ENCODE results near the gene TEPSIN. TPM values are rescaled to one million over a fixed set of nuclear protein-coding genes. Genes with fewer than 3 reads are reported as not detected.

Gene TEPSIN
- total and polyA plus RNA-seq, 2 of the 8 experiments (the other 6 are each of a cell fraction or from before 2014, with no cell fraction given), result 22.9 to 28.0 TPM

DNA sequence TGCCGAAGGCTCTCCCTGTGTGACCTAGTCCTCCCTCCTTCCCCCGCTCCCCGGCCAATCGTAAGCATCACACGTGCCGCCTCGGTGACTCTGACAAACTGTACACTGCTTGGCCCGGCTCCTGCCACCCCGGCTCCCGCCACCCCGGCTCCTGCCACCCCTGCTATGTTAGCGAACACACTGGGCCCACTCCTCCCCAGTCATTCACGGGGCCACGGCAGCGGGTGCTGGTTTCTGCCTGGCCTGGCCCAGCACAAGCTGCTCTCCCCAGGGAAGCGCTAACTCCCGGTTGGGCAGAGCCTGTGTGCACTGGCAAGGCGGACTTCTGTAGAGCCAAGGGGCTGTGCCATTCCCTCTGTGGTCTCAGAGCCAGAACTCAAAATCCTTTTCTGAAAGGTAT is 22.2 kb upstream of the TEPSIN start:
- ChIA-PET POLR2A (ENCODE audit: partially characterized antibody) (interaction anchor here (0.7 to 1.4 kb wide), 3 partner anchors 9 to 252 kb away, joined by 3 to 4 read pairs (median 3); no protein-coding TSS in a partner anchor), CTCF (ENCODE audit: partially characterized antibody) (interaction anchor here (0.9 to 2.2 kb wide), 6 partner anchors 18 to 277 kb away, joined by 3 to 8 read pairs (median 3); no protein-coding TSS in a partner anchor)
- WGBS, 2 experiments (ENCODE audit: extremely low coverage in 1 of 2, insufficient coverage in 1 of 2, insufficient read length in 1 of 2, insufficient replicate concordance in 2 of 2, low coverage in 1 of 2, low lambda C conversion rate in 2 of 2, missing lambda C conversion rate in 1 of 2), result 96% methylated on average over 18 of the region's 18 CpGs; no CpG with 5 or more reads in 1 of the 2 experiments

More for the DNA sequence above, 22.2 kb upstream of the TEPSIN start:
- no peak overlapping the region for H2BK20ac ChIP-seq (ENCODE audit: low read length)
- no peak overlapping the region for H3K56ac ChIP-seq (replicated peaks; ENCODE audit: insufficient read length, low read depth, low read length)
- H3K4me1 ChIP-seq (replicated peaks in 1 of 4; ENCODE audit: control insufficient read depth in 3 of 4, insufficient read depth in 4 of 4, low read length in 3 of 4), result no peaks in the 10 kb centered on the region
- H3K79me2 ChIP-seq (ENCODE audit: control insufficient read depth in 1 of 2, insufficient read depth in 2 of 2, low read length in 2 of 2), result no peaks in the 10 kb centered on the region
- no peak overlapping the region for H2BK5ac ChIP-seq (ENCODE audit: low read depth, low read length)
- no peaks in the 10 kb centered on the region for H3K27me3 ChIP-seq (replicated peaks in 1 of 4; ENCODE audit: control insufficient read depth in 3 of 4, extremely low read depth in 1 of 4, insufficient read depth in 3 of 4, low read length in 3 of 4)
- H2AFZ ChIP-seq (ENCODE audit: low read length), result no peak overlapping the region
- no peak overlapping the region for H2BK120ac ChIP-seq (replicated peaks; ENCODE audit: low read depth, low read length)
- no peak overlapping the region for H3K4me2 ChIP-seq (ENCODE audit: insufficient read depth in 1 of 2, low read depth in 2 of 2, low read length in 2 of 2)
- H4K20me1 ChIP-seq (replicated peaks in 1 of 2; ENCODE audit: control insufficient read depth in 1 of 2, insufficient read depth in 2 of 2, low read length in 2 of 2), result peaks cover 0 to 12% of the 10 kb centered on the region in 2 experiments
- no peak overlapping the region for H4K91ac ChIP-seq (replicated peaks; ENCODE audit: insufficient read length, low read length)
- no peak overlapping the region for H3K14ac ChIP-seq (ENCODE audit: insufficient read length)
- H3K4ac ChIP-seq (replicated peaks; ENCODE audit: insufficient read length, low read depth, low read length), result no peak overlapping the region
- no peak overlapping the region for H3K4me3 ChIP-seq (ENCODE audit: extremely low read depth in 1 of 4, insufficient read depth in 2 of 4, low read depth in 3 of 4, low read length in 4 of 4)
- H3K9me3 ChIP-seq (ENCODE audit: insufficient read depth in 2 of 2, low read depth in 1 of 2, low read length in 1 of 2), result no peaks in the 10 kb centered on the region
- no peak overlapping the region for H2AK5ac ChIP-seq (ENCODE audit: low read depth, low read length)
- no peaks in the 10 kb centered on the region for H3K23me2 ChIP-seq (ENCODE audit: low read depth, low read length)
- H3K36me3 ChIP-seq (ENCODE audit: control insufficient read depth in 2 of 4, insufficient read depth in 4 of 4, low read length in 3 of 4), result peaks cover 0 to 7% (median 4%) of the 10 kb centered on the region in 4 experiments; a peak in 3 of 8 replicates
- no peak overlapping the region for H3K9ac ChIP-seq (replicated peaks in 1 of 4; ENCODE audit: extremely low read depth in 1 of 4, low read depth in 3 of 4, low read length in 3 of 4)
- no peak overlapping the region for H3K18ac ChIP-seq (ENCODE audit: extremely low read depth, low read length)
- FAIRE-seq (no peak), DNase-seq (ENCODE audit: low read depth in 1 of 2, low spot score in 2 of 2) (no peak)
- no peak overlapping the region for H2BK15ac ChIP-seq (ENCODE audit: low read length)
- no peak overlapping the region for H2BK12ac ChIP-seq (ENCODE audit: low read depth, low read length)
- H4K5ac ChIP-seq (ENCODE audit: insufficient read length, low read depth, low read length), result no peak overlapping the region
- no peak overlapping the region for H4K8ac ChIP-seq (ENCODE audit: extremely low read depth, insufficient read depth, low read length)
- TF ChIP-seq HDAC6 (IDR thresholded peaks at IDR 0.05; ENCODE audit: low read depth, low read length) (no peak), POLR2A (IDR thresholded peaks at IDR 0.05; ENCODE audit: control extremely low read depth in 1 of 2, low read depth in 2 of 2, low read length in 2 of 2) (no peak), SUZ12 (IDR thresholded peaks at IDR 0.05; ENCODE audit: low read length) (no peak), ATF2 (IDR thresholded peaks at IDR 0.05; ENCODE audit: low read length) (no peak), YY1 (IDR thresholded peaks at IDR 0.05; ENCODE audit: low read depth, low read length) (no peak), ASH2L (IDR thresholded peaks at IDR 0.05; ENCODE audit: low read length) (no peak)
- TF ChIP-seq, protein P1, sequence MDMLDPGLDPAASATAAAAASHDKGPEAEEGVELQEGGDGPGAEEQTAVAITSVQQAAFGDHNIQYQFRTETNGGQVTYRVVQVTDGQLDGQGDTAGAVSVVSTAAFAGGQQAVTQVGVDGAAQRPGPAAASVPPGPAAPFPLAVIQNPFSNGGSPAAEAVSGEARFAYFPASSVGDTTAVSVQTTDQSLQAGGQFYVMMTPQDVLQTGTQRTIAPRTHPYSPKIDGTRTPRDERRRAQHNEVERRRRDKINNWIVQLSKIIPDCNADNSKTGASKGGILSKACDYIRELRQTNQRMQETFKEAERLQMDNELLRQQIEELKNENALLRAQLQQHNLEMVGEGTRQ (IDR thresholded peaks at IDR 0.05; ENCODE audit: low read length), result no peak
- no peak overlapping the region for H3K23ac ChIP-seq (ENCODE audit: insufficient read length)
- peaks cover 5% of the 10 kb centered on the region; the same call in 1 of the 2 replicates for H3K79me1 ChIP-seq (ENCODE audit: low read depth, low read length)
- H3K27ac ChIP-seq (ENCODE audit: low read depth, low read length), result no peak overlapping the region

Data from H1 (cell line).